SK-N-SH treated with all-trans-retinoic acid at 6 μM for 48 hours (cell line): ENCODE measurements around the gene TRIM71.

Experiments used
- ATAC-seq: fragments of 200-7000 bp; cut with Tn5 transposase; 3 replicates; pipeline ENCODE4 v1.9.1; 2020; ENCODE audit warnings: mild to moderate bottlenecking, moderate library complexity
- BACH2 ChIP-seq: fragments of 250-450 bp; sonication (Bioruptor Pico); IDR thresholded peaks from 2 replicates; pipeline ENCODE4 v1.9.0; 2021; ENCODE audit warnings: mild to moderate bottlenecking, borderline replicate concordance
- ESRRG ChIP-seq: fragments of 250-450 bp; sonication (Bioruptor Pico); IDR thresholded peaks from 2 replicates; pipeline ENCODE4 v1.6.1; 2021; ENCODE audit warnings: mild to moderate bottlenecking
- ISL1 ChIP-seq: fragments of 250-450 bp; sonication (Bioruptor Pico); IDR thresholded peaks from 2 replicates; pipeline ENCODE4 v2.1.2; 2022; ENCODE audit warnings: mild to moderate bottlenecking, moderate library complexity
- OSR1 ChIP-seq: fragments of 250-450 bp; sonication (Bioruptor Pico); IDR thresholded peaks from 2 replicates; pipeline ENCODE4 v1.8.0; 2022; ENCODE audit warnings: moderate library complexity, mild to moderate bottlenecking, inconsistent platforms
- RARB ChIP-seq: fragments of 250-450 bp; sonication (Bioruptor Pico); IDR thresholded peaks from 2 replicates; pipeline ENCODE4 v1.8.0; 2021; ENCODE audit warnings: mild to moderate bottlenecking, moderate library complexity
- SNAI2 ChIP-seq: fragments of 250-450 bp; sonication (Bioruptor Pico); IDR thresholded peaks from 2 replicates; pipeline ENCODE4 v1.5.0; 2020; ENCODE audit warnings: mild to moderate bottlenecking, moderate library complexity
- TCF4 ChIP-seq: fragments of 250-450 bp; sonication (Bioruptor Pico); IDR thresholded peaks from 2 replicates; pipeline ENCODE4 v1.8.0; 2021; ENCODE audit warnings: mild to moderate bottlenecking, moderate library complexity, borderline replicate concordance
- ZFP3 ChIP-seq: fragments of 250-450 bp; sonication (Bioruptor Pico); IDR thresholded peaks from 2 replicates; pipeline ENCODE4 v1.5.0; 2020; ENCODE audit warnings: mild to moderate bottlenecking, moderate library complexity
- ZNF565 ChIP-seq: fragments of 450-650 bp; formaldehyde crosslinking; conservative IDR thresholded peaks from 2 replicates; pipeline ENCODE4 v1.5.0; 2020; ENCODE audit warnings: low read depth, mild to moderate bottlenecking, moderate library complexity
- ZNF70 ChIP-seq: fragments of 450-650 bp; formaldehyde crosslinking; IDR thresholded peaks from 2 replicates; pipeline ENCODE4 v1.5.0; 2020; ENCODE audit warnings: mild to moderate bottlenecking, moderate library complexity
- ZNF8 ChIP-seq: fragments of 450-650 bp; formaldehyde crosslinking; IDR thresholded peaks from 2 replicates; pipeline ENCODE4 v1.5.0; 2020; ENCODE audit warnings: mild to moderate bottlenecking, moderate library complexity
- TF ChIP-seq, protein P1 (sequence below): fragments of 250-450 bp; sonication (Bioruptor Pico); IDR thresholded peaks from 2 replicates; pipeline ENCODE4 v1.5.0; 2020; ENCODE audit warnings: mild to moderate bottlenecking, moderate library complexity
- TF ChIP-seq, protein P2 (sequence below): fragments of 250-450 bp; sonication (Bioruptor Pico); IDR thresholded peaks from 2 replicates; pipeline ENCODE4 v1.5.1; 2020; ENCODE audit warnings: low read depth, mild to moderate bottlenecking, moderate library complexity
- TF ChIP-seq, protein P3 (sequence below): fragments of 250-450 bp; sonication (Bioruptor Pico); IDR thresholded peaks from 2 replicates; pipeline ENCODE4 v1.8.0; 2020; ENCODE audit warnings: mild to moderate bottlenecking, moderate library complexity, borderline replicate concordance
- TF ChIP-seq, protein P4 (sequence below): fragments of 250-450 bp; sonication (Bioruptor Pico); IDR thresholded peaks from 2 replicates; pipeline ENCODE4 v1.5.1; 2021; ENCODE audit warnings: mild to moderate bottlenecking, moderate library complexity
- TF ChIP-seq, protein P5 (sequence below): fragments of 250-450 bp; sonication (Bioruptor Pico); IDR thresholded peaks from 2 replicates; pipeline ENCODE4 v1.8.0; 2021; ENCODE audit warnings: low read depth, mild to moderate bottlenecking, moderate library complexity, borderline replicate concordance

Gene TRIM71

DNA sequence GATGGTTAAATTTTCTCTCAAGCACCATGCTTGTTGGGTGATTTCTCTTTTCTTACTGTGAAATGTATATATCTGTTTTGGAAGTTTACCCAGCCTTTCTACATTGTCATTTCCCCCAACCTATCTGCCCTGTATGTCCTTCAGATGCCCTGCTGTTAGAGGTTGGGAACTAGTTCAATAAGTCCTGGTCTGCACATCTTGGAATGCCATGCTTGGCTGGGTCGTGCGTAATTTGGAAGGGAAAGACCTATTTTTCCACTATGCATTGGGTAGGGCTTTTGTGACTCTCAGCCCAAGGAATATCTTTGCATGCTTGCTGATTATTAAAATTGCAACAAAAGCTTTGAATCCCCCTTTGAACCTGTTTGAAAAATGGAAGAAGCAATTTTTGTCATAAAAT, 63.8 kb downstream of the TRIM71 start (continued):
- TF ChIP-seq, protein P1, sequence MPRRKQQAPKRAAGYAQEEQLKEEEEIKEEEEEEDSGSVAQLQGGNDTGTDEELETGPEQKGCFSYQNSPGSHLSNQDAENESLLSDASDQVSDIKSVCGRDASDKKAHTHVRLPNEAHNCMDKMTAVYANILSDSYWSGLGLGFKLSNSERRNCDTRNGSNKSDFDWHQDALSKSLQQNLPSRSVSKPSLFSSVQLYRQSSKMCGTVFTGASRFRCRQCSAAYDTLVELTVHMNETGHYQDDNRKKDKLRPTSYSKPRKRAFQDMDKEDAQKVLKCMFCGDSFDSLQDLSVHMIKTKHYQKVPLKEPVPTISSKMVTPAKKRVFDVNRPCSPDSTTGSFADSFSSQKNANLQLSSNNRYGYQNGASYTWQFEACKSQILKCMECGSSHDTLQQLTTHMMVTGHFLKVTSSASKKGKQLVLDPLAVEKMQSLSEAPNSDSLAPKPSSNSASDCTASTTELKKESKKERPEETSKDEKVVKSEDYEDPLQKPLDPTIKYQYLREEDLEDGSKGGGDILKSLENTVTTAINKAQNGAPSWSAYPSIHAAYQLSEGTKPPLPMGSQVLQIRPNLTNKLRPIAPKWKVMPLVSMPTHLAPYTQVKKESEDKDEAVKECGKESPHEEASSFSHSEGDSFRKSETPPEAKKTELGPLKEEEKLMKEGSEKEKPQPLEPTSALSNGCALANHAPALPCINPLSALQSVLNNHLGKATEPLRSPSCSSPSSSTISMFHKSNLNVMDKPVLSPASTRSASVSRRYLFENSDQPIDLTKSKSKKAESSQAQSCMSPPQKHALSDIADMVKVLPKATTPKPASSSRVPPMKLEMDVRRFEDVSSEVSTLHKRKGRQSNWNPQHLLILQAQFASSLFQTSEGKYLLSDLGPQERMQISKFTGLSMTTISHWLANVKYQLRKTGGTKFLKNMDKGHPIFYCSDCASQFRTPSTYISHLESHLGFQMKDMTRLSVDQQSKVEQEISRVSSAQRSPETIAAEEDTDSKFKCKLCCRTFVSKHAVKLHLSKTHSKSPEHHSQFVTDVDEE (CRISPR knock-in tag), result no peak
- TF ChIP-seq BACH2 (no peak), SNAI2 (CRISPR knock-in tag) (no peak), RARB (CRISPR knock-in tag) (no peak), ISL1 (CRISPR knock-in tag) (no peak)
- TF ChIP-seq, protein P2, sequence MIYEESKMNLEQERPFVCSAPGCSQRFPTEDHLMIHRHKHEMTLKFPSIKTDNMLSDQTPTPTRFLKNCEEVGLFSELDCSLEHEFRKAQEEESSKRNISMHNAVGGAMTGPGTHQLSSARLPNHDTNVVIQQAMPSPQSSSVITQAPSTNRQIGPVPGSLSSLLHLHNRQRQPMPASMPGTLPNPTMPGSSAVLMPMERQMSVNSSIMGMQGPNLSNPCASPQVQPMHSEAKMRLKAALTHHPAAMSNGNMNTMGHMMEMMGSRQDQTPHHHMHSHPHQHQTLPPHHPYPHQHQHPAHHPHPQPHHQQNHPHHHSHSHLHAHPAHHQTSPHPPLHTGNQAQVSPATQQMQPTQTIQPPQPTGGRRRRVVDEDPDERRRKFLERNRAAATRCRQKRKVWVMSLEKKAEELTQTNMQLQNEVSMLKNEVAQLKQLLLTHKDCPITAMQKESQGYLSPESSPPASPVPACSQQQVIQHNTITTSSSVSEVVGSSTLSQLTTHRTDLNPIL (CRISPR knock-in tag), result no peak
- TF ChIP-seq, protein P3, sequence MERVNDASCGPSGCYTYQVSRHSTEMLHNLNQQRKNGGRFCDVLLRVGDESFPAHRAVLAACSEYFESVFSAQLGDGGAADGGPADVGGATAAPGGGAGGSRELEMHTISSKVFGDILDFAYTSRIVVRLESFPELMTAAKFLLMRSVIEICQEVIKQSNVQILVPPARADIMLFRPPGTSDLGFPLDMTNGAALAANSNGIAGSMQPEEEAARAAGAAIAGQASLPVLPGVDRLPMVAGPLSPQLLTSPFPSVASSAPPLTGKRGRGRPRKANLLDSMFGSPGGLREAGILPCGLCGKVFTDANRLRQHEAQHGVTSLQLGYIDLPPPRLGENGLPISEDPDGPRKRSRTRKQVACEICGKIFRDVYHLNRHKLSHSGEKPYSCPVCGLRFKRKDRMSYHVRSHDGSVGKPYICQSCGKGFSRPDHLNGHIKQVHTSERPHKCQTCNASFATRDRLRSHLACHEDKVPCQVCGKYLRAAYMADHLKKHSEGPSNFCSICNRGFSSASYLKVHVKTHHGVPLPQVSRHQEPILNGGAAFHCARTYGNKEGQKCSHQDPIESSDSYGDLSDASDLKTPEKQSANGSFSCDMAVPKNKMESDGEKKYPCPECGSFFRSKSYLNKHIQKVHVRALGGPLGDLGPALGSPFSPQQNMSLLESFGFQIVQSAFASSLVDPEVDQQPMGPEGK (CRISPR knock-in tag), result no peak

DNA sequence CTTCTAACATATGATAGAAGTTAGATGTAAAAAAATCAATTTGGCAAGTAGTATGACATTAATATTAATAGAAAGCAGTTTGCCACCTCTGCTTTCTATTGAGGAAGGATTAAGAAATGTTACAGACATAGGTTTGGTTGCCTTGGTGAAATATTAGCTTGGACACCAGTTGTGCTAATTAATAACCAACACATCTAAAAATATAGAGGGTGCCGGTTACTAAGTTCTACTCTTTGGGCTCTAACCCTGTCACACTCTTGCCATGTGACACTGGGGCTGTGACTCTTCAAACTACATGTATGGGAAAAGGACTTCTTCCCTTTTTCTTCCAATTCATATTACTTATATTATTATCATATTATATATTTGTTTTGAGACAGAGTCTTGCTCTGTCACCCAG, 64.4 kb downstream of the TRIM71 start:
- ATAC-seq, result no peak
- no peak for TF ChIP-seq ISL1 (CRISPR knock-in tag)
- TF ChIP-seq, protein P3 (CRISPR knock-in tag), result no peak
- no peak for TF ChIP-seq ZNF565 (CRISPR knock-in tag)
- no peak for TF ChIP-seq ZFP3

DNA sequence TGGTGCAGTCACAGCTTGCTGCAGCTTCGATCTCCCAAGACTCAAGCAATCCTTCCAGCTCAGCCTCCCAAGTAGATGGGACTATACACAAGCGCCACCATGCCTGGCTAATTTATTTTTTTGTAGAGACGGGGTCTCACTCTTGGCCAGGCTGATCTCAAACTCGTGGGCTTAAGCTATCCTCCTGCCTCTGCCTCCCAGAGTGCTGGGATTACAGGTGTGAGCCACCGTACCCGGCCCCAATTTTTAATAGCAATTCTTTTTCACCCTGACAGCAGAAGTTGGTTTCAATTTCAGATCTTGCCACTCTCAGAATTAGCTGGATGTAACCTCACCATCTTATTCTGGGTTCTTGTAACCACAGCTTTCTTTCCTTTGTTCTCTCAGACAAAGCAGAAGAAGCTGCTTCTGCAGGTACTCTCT, 64.8 kb downstream of the TRIM71 start:
- ATAC-seq, result no peak
- TF ChIP-seq, protein P4, sequence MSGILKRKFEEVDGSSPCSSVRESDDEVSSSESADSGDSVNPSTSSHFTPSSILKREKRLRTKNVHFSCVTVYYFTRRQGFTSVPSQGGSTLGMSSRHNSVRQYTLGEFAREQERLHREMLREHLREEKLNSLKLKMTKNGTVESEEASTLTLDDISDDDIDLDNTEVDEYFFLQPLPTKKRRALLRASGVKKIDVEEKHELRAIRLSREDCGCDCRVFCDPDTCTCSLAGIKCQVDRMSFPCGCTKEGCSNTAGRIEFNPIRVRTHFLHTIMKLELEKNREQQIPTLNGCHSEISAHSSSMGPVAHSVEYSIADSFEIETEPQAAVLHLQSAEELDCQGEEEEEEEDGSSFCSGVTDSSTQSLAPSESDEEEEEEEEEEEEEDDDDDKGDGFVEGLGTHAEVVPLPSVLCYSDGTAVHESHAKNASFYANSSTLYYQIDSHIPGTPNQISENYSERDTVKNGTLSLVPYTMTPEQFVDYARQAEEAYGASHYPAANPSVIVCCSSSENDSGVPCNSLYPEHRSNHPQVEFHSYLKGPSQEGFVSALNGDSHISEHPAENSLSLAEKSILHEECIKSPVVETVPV (CRISPR knock-in tag), result no peak
- no peak for TF ChIP-seq OSR1
- TF ChIP-seq ISL1 (CRISPR knock-in tag), result no peak
- no peak for TF ChIP-seq TCF4 (CRISPR knock-in tag)
- no peak for TF ChIP-seq SNAI2 (CRISPR knock-in tag)
- TF ChIP-seq, protein P5, sequence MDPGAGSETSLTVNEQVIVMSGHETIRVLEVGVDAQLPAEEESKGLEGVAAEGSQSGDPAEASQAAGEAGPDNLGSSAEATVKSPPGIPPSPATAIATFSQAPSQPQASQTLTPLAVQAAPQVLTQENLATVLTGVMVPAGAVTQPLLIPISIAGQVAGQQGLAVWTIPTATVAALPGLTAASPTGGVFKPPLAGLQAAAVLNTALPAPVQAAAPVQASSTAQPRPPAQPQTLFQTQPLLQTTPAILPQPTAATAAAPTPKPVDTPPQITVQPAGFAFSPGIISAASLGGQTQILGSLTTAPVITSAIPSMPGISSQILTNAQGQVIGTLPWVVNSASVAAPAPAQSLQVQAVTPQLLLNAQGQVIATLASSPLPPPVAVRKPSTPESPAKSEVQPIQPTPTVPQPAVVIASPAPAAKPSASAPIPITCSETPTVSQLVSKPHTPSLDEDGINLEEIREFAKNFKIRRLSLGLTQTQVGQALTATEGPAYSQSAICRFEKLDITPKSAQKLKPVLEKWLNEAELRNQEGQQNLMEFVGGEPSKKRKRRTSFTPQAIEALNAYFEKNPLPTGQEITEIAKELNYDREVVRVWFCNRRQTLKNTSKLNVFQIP (CRISPR knock-in tag), result no peak
- TF ChIP-seq, protein P1 (CRISPR knock-in tag), result no peak
- no peak for TF ChIP-seq ZFP3
- no peak for TF ChIP-seq ZNF70 (CRISPR knock-in tag)
- TF ChIP-seq, protein P2 (CRISPR knock-in tag), result no peak
- no peak for TF ChIP-seq ZNF8
- TF ChIP-seq ESRRG (CRISPR knock-in tag), result no peak
- TF ChIP-seq, all 23 proteins: peak for 0
